Transverse colon (tissue), 4 donors: ENCODE data around the gene CTSL. TPM values are rescaled to one million over a fixed set of nuclear protein-coding genes. Genes with fewer than 3 reads are reported as not detected.
"Not testable (repeated sequence)": the region's sequence is repeated elsewhere in the genome, so short reads cannot be mapped to it uniquely, and the experiment has no call there.

Source experiments
- DNase-seq: peaks from one replicate; pipeline ENCODE4 v3.0.0-alpha.2; 2019
- H3K27ac ChIP-seq, 4 donors: fragments of 200-600 bp; sonication (generic); 2 replicates each; pipeline ENCODE4 v1.5.1; 2016 to 2018; ENCODE audit warnings: inconsistent platforms in 4 of 4
- H3K27me3 ChIP-seq: fragments of 200-600 bp; sonication (generic); 2 replicates; pipeline ENCODE4 v1.5.1; 2017; ENCODE audit warnings: inconsistent platforms
- H3K36me3 ChIP-seq, 4 donors: fragments of 200-600 bp; sonication (generic); 2 replicates each; pipeline ENCODE4 v1.5.1; 2017 to 2019; ENCODE audit warnings: inconsistent platforms in 4 of 4
- H3K4me1 ChIP-seq, 4 donors: fragments of 200-600 bp; sonication (generic); 2 replicates each; pipeline ENCODE4 v1.5.1; 2017 to 2020; ENCODE audit warnings: inconsistent platforms in 4 of 4
- H3K4me3 ChIP-seq, 4 donors: fragments of 200-600 bp; sonication (generic); 1 replicate in 1 of 4; 2 replicates in 3 of 4; pipeline versions ENCODE4 v1.5.1 to v1.6.1; 2017 to 2019; ENCODE audit warnings: inconsistent platforms in 4 of 4
- H3K9me3 ChIP-seq, 2 donors: fragments of 200-600 bp; sonication (generic); 2 replicates each; pipeline ENCODE4 v1.5.1; 2017 to 2019; ENCODE audit warnings: inconsistent platforms in 2 of 2
- CTCF ChIP-seq, 5 experiments: fragments of 200-600 bp in 3 of 5; fragments of 450-650 bp in 2 of 5; sonication (generic) in 3 of 5; IDR thresholded peaks; 1 replicate in 2 of 5; 2 replicates in 3 of 5; pipeline ENCODE4 v1.5.1; 2016 to 2017; ENCODE audit warnings: antibody characterized with exemption in 5 of 5, inconsistent platforms in 3 of 5, mild to moderate bottlenecking in 2 of 5, moderate library complexity in 1 of 5
- EP300 ChIP-seq: sonication (generic); formaldehyde crosslinking; IDR thresholded peaks from one replicate; pipeline ENCODE4 v1.6.1; 2017; ENCODE audit warnings: antibody characterized with exemption, low read depth
- POLR2A ChIP-seq: fragments of 450-650 bp; IDR thresholded peaks from one replicate; pipeline ENCODE4 v1.6.1; 2016; ENCODE audit warnings: antibody characterized with exemption, mild to moderate bottlenecking, moderate library complexity
- POLR2AphosphoS5 ChIP-seq, 3 donors: sonication (generic); formaldehyde crosslinking; IDR thresholded peaks; one replicate each; pipeline ENCODE4 v1.6.1; 2016; ENCODE audit warnings: antibody characterized with exemption in 3 of 3
- WGBS, 2 donors: methylation state at CpG; one replicate each; pipeline ENCODE4 v1.1.5; 2018; ENCODE audit warnings: low coverage in 1 of 2; 5-methylcytosine and 5-hydroxymethylcytosine counted together
- in situ Hi-C, 4 donors: fragments of 200-750 bp; cut with MboI; loops; one replicate each; pipeline versions ENCODE4 v1.15.0 to v1.15.1; 2017; ENCODE audit warnings: low sequenced_read_pairs in 3 of 4, low pct_ligation_motif_present in 1 of 4, low pct_unique_long_range_greater_than_20kb in 1 of 4
- intact Hi-C: fragments of 100-400 bp; cut with DNase I; formaldehyde crosslinking; loops from one replicate; pipeline ENCODE4 v1.15.1; 2023; ENCODE audit warnings: low total_unique reads
- total RNA-seq, 4 donors: library from RNA; depleted of rRNA; stranded (reverse); fragments of >200 nt; gene quantifications; one replicate each; pipeline ENCODE4 v1.1.0, GENCODE V29; 2016

CTSL gene
- total RNA-seq, 4 donors from 2014 or later, result 26.7 to 108 (median 66.6) TPM

DNA sequence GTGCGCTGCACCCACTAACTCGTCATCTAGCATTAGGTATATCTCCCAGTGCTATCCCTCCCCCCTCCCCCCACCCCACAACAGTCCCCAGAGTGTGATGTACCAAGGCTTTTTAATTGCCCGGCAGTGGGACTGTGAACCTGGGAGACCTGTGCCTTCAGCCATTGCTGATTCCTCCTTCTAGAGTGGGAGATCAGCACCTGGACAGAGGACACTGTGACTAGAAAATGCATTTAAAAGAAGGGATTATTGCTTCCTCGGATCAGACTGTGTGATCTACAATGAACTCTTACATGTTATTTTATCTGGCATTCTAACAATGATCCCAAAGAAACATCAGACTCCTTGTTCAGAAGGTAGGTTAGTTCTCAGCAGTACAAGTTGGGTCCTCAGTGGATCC lies 25.9 kb downstream of the CTSL start:
- H3K36me3 ChIP-seq, result no peaks in the 10 kb centered on the region
- no peaks in the 10 kb centered on the region for H3K9me3 ChIP-seq
- H3K27me3 ChIP-seq, result no peaks in the 10 kb centered on the region
- 13 to 63% methylated on average over 1 to 4 of the region's 4 CpGs for WGBS, 2 donors
- H3K27ac ChIP-seq, result no peak overlapping the region
- in situ Hi-C loops, result no loop called here
- intact Hi-C loops, result no loop called here
- no peak for DNase-seq
- TF ChIP-seq CTCF (IDR thresholded peaks at IDR 0.05) (no peak), EP300 (no peak), POLR2A (no peak), POLR2AphosphoS5 (IDR thresholded peaks at IDR 0.05) (no peak)
- no peaks in the 10 kb centered on the region for H3K4me1 ChIP-seq
- H3K4me3 ChIP-seq, result no peak overlapping the region

GRCh38 chr9:87753313-87753712 lies 27.4 kb downstream of the CTSL start:
- H3K4me3 ChIP-seq, result no peak overlapping the region
- H3K36me3 ChIP-seq, result no peaks in the 10 kb centered on the region
- H3K4me1 ChIP-seq, result no peaks in the 10 kb centered on the region
- H3K27ac ChIP-seq, result no peak overlapping the region
- H3K9me3 ChIP-seq, result no peaks in the 10 kb centered on the region
- TF ChIP-seq EP300 (no peak), POLR2AphosphoS5 (IDR thresholded peaks at IDR 0.05) (no peak), CTCF (IDR thresholded peaks at IDR 0.05) (no peak), POLR2A (no peak)
- intact Hi-C loops (no loop called here), in situ Hi-C loops (no loop called here)
- 42 to 82% methylated on average over 1 to 2 of the region's 2 CpGs for WGBS, 2 donors
- H3K27me3 ChIP-seq, result no peaks in the 10 kb centered on the region
- no peak for DNase-seq

DNA sequence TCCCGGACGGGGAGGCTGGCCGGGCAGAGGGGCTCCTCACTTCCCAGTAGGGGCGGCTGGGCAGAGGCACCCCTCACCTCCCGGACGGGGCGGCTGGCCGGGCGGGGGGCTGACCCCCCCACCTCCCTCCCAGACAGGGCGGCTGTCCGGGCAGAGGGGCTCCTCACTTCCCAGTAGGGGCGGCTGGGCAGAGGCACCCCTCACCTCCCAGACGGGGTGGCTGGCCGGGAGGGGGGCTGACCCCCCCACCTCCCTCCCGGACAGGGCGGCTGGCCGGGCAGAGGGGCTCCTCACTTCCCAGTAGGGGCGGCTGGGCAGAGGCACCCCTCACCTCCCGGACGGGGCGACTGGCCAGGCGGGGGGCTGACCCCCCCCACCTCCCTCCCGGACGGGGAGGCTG lies 32.4 kb downstream of the CTSL start:
- intact Hi-C loops, H3K4me3 ChIP-seq, H3K9me3 ChIP-seq, in situ Hi-C loops, H3K27ac ChIP-seq, H3K27me3 ChIP-seq, DNase-seq, H3K36me3 ChIP-seq, H3K4me1 ChIP-seq: not testable (repeated sequence)
- 92% methylated on average over 2 of the region's 24 CpGs; no CpG with 5 or more reads in 1 of the 2 donors for WGBS, 2 donors

DNA sequence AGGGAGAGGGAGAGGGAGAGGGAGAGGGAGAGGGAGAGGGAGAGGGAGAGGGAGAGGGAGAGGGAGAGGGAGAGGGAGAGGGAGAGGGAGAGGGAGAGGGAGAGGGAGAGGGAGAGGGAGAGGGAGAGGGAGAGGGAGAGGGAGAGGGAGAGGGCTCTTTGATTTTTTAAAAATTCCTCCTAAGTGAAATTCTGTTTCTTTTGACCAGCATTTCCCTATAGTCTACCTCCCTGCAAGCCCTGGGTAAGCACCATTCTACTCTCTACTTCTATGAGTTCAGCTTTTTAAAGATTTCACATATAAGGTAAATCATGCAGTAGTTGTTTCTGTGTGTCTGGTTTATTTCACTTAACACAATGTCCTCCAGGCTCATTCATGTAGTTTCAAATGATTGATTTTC lies 34.1 kb downstream of the CTSL start:
- DNase-seq, in situ Hi-C loops, H3K9me3 ChIP-seq, H3K4me3 ChIP-seq, H3K27me3 ChIP-seq, intact Hi-C loops, H3K36me3 ChIP-seq, H3K4me1 ChIP-seq, H3K27ac ChIP-seq: not testable (repeated sequence)

DNA sequence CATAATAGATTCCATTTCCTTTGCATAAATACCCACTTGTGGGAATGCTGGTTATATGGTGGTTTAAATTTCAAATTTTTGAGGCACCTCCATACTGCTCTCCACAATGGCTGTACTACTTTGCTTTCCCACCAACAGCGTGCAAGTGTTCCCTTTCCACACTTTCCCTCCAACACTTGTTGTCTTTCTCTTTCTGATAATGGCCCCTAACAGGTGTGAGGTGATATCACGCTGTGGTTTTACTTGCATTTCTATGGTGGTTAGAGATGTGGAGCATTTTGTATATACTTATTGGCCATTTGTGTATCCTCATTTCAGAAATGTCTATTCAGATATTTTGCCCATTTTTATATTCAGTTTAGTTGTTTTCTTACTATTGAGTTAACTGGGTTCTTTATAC lies 34.6 kb downstream of the CTSL start:
- no peaks in the 10 kb centered on the region for H3K27me3 ChIP-seq
- no peak overlapping the region for H3K27ac ChIP-seq
- no peaks in the 10 kb centered on the region for H3K36me3 ChIP-seq
- intact Hi-C loops, result no loop called here
- no peak overlapping the region for H3K4me3 ChIP-seq
- 81 to 94% methylated on average over 2 of the region's 2 CpGs for WGBS, 2 donors
- no peaks in the 10 kb centered on the region for H3K9me3 ChIP-seq
- in situ Hi-C loops, result no loop called here
- TF ChIP-seq POLR2A, result no peak
- TF ChIP-seq EP300, result no peak
- no peak for TF ChIP-seq POLR2AphosphoS5 (IDR thresholded peaks at IDR 0.05)
- H3K4me1 ChIP-seq, result no peaks in the 10 kb centered on the region
- no peak for DNase-seq

DNA sequence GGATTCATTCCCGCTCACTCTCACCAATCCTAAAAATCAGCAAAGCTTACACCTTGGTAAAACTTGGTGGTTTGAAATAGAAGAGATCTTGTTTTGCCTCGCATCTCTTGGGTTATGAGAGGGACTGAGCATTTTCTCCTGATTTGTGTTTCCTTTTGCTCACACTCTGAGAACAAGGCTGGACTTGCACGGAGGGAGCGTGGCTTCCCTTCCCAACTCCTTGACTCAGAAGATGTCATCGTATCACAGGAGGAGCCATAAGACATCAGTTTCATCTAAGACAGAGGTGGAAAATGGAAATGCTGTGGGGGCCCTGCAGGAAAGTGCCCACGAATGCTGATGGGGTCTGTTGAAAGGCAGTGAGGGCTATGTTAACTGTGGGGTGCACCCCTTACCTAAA lies 37.4 kb downstream of the CTSL start:
- TF ChIP-seq CTCF (IDR thresholded peaks at IDR 0.05), result no peak
- no peak for TF ChIP-seq POLR2A
- TF ChIP-seq EP300, result no peak
- TF ChIP-seq POLR2AphosphoS5 (IDR thresholded peaks at IDR 0.05), result no peak
- in situ Hi-C loops, result no loop called here
- H3K9me3 ChIP-seq, result no peaks in the 10 kb centered on the region
- intact Hi-C loops, result no loop called here
- WGBS, 2 donors, result 71 to 78% methylated on average over 3 to 6 of the region's 6 CpGs
- no peak overlapping the region for H3K4me3 ChIP-seq
- no peaks in the 10 kb centered on the region for H3K4me1 ChIP-seq
- H3K27ac ChIP-seq, result no peak overlapping the region
- H3K27me3 ChIP-seq, result no peaks in the 10 kb centered on the region
- DNase-seq, result no peak
- no peaks in the 10 kb centered on the region for H3K36me3 ChIP-seq
